Stimulated activated CD4-positive, alpha-beta T cell treated with anti-CD3 and anti-CD28 coated beads, Interleukin-1b, Interleukin-23, amount 100 ng/mL, for 24 hours (primary cell): ENCODE data around the gene LGALSL.
"Not testable (repeated sequence)": the region's sequence is repeated elsewhere in the genome, so short reads cannot be mapped to it uniquely, and the experiment has no call there.

ENCODE experiments used
- DNase-seq, 4 experiments: peaks; one replicate each; pipeline ENCODE4 v3.0.0-alpha.2; 2020; ENCODE audit warnings: low read depth in 4 of 4, low spot score in 1 of 4

LGALSL gene

GRCh38 chr2:64442277-64442676 lies 11.7 kb upstream of the LGALSL start:
- no peak for DNase-seq

GRCh38 chr2:64442801-64443429 lies 11.0 kb upstream of the LGALSL start:
- no peak for DNase-seq

- DNase-seq = not testable (repeated sequence)
Measured at GRCh38 chr2:64445970-64446369, 8.0 kb upstream of the LGALSL start.

GRCh38 chr2:64447317-64448040 lies 6.5 kb upstream of the LGALSL start:
- no peak for DNase-seq

- DNase-seq = no peak
Measured at GRCh38 chr2:64448041-64448426, 5.9 kb upstream of the LGALSL start.

GRCh38 chr2:64451051-64451450 lies 2.9 kb upstream of the LGALSL start:
- no peak for DNase-seq

GRCh38 chr2:64454386-64455332 lies 697 bp downstream of the LGALSL start:
- DNase-seq = peak; percentile 1 to 37 (median 18)

GRCh38 chr2:64455545-64455944 lies 1.6 kb downstream of the LGALSL start:
- no peak for DNase-seq

GRCh38 chr2:64456293-64456692 lies 2.3 kb downstream of the LGALSL start:
- DNase-seq = no peak

- DNase-seq = no peak
Measured at GRCh38 chr2:64457524-64457923, 3.6 kb downstream of the LGALSL start.

- DNase-seq = no peak
Measured at GRCh38 chr2:64459575-64459974, 5.6 kb downstream of the LGALSL start.

GRCh38 chr2:64460330-64460729 lies 6.4 kb downstream of the LGALSL start:
- DNase-seq = no peak

GRCh38 chr2:64461271-64462058 lies 7.5 kb downstream of the LGALSL start:
- no peak for DNase-seq

GRCh38 chr2:64462171-64462570 lies 8.2 kb downstream of the LGALSL start:
- no peak for DNase-seq

GRCh38 chr2:64462940-64463700 lies 9.2 kb downstream of the LGALSL start:
- DNase-seq = no peak

GRCh38 chr2:64463781-64464180 lies 9.8 kb downstream of the LGALSL start:
- no peak for DNase-seq

GRCh38 chr2:64466478-64467085 lies 12.6 kb downstream of the LGALSL start:
- DNase-seq = no peak

GRCh38 chr2:64467096-64467843 lies 13.3 kb downstream of the LGALSL start:
- DNase-seq = no peak

GRCh38 chr2:64469261-64469660 lies 15.3 kb downstream of the LGALSL start:
- DNase-seq = no peak
